Stimulated activated CD4-positive, alpha-beta T cell treated with anti-CD3 and anti-CD28 coated beads, Interleukin-4, amount 100 ng/mL, for 1 hour (primary cell): ENCODE data around the gene EXTL1.

Experiments
- DNase-seq: peaks from one replicate; pipeline ENCODE4 v3.0.0-alpha.2; 2020

The EXTL1 gene

GRCh38 chr1:26044971-26045721 is 23.6 kb downstream of the EXTL1 start:
- DNase-seq: no peak

GRCh38 chr1:26045722-26046245 is 24.2 kb downstream of the EXTL1 start, which contains the start of gene SLC30A2:
Gene SLC30A2 (minus strand): TSS chr1:26046118. CDS start chr1:26045896, 222 bp downstream.
- DNase-seq: no peak

- DNase-seq: no peak
Observed at GRCh38 chr1:26046246-26047095, 24.9 kb downstream of the EXTL1 start.

GRCh38 chr1:26047278-26047874 is 25.8 kb downstream of the EXTL1 start:
- no peak for DNase-seq

- DNase-seq: no peak
Observed at GRCh38 chr1:26049531-26050247, 28.1 kb downstream of the EXTL1 start.

GRCh38 chr1:26050248-26050640 is 28.7 kb downstream of the EXTL1 start:
- no peak for DNase-seq

GRCh38 chr1:26053718-26054560 is 32.4 kb downstream of the EXTL1 start:
- no peak for DNase-seq

GRCh38 chr1:26055041-26055440 is 33.5 kb downstream of the EXTL1 start:
- no peak for DNase-seq

- DNase-seq: no peak
Observed at GRCh38 chr1:26057189-26057588, 35.6 kb downstream of the EXTL1 start.

- no peak for DNase-seq
Observed at GRCh38 chr1:26058052-26058595, 36.5 kb downstream of the EXTL1 start.

- DNase-seq: no peak
Observed at GRCh38 chr1:26059906-26060305, 38.3 kb downstream of the EXTL1 start.

GRCh38 chr1:26060832-26061574 is 39.4 kb downstream of the EXTL1 start:
- DNase-seq: no peak

- no peak for DNase-seq
Observed at GRCh38 chr1:26064553-26064952, 43.0 kb downstream of the EXTL1 start.

GRCh38 chr1:26066160-26066559 is 44.6 kb downstream of the EXTL1 start:
- DNase-seq: no peak

- DNase-seq: no peak
Observed at GRCh38 chr1:26066857-26067256, 45.3 kb downstream of the EXTL1 start.

- no peak for DNase-seq
Observed at GRCh38 chr1:26067432-26067911, 45.9 kb downstream of the EXTL1 start, which contains the start of gene TRIM63. Gene TRIM63 (minus strand): TSS chr1:26067630. CDS start chr1:26067494, 136 bp downstream.

GRCh38 chr1:26069941-26070295 is 48.3 kb downstream of the EXTL1 start:
- DNase-seq: no peak

GRCh38 chr1:26070296-26070962 is 48.9 kb downstream of the EXTL1 start:
- no peak for DNase-seq

- no peak for DNase-seq
Observed at GRCh38 chr1:26070963-26071342, 49.4 kb downstream of the EXTL1 start.

- no peak for DNase-seq
Observed at GRCh38 chr1:26072305-26072704, 50.7 kb downstream of the EXTL1 start.
